Cortex of kidney (tissue), 1 donor: ENCODE results near the gene ENTPD6.
"Not testable (repeated sequence)": the region's sequence is repeated elsewhere in the genome, so short reads cannot be mapped to it uniquely, and the experiment has no call there.

Experiments
- DNase-seq: peaks from one replicate; lab custom pipeline; 2025; lab: John Stamatoyannopoulos, UW

ENTPD6 gene

DNA sequence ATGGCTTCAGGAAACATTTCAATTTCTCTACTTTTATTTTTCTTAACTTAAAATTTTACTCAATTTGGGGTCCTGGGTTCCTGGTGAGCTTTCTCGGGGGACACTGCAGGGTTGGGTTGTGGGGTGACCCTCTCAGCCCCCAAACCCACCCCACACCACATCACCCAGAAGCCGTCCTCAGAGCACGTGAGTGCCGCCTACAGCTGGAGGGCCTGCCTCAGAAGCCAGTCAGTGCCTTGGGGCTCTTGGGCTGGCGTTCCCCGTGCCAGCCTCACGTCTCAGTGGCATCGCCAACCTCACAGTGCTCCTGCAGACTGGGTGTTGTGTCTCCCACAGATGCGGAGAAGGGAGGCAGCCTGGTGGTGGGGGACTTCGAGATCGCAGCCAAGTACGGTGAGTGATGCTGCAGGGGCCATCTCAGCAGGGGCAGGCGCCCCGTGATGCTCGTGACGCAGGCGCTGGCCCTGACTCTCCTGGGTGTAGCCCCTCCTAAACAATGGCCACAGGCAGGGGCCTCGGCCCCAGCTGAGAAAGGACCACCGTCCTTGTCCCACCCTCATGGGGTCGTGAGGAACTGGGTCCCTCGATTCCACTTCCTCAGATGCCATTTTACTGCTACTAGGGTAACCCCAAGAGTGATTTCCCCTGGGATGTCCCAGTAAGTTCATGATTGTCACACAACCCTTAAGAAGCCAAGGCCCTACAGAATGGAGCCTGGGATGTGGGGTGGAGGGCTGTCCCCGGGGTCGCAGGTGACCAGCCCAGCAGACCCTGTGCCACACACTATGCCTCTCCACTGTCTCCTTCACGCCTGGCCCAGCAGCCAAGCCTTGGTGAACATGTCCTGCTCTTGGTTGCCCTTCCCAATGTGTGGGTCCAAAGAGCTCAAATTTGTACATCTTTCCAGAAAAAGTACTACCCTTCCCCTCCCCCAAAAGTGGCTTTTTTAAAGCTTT, 28.5 kb downstream of the ENTPD6 start:
- DNase-seq, result no peak

- DNase-seq, result no peak
These were observed 29.4 kb downstream of the ENTPD6 start for GRCh38 chr20:25224941-25225340.

DNA sequence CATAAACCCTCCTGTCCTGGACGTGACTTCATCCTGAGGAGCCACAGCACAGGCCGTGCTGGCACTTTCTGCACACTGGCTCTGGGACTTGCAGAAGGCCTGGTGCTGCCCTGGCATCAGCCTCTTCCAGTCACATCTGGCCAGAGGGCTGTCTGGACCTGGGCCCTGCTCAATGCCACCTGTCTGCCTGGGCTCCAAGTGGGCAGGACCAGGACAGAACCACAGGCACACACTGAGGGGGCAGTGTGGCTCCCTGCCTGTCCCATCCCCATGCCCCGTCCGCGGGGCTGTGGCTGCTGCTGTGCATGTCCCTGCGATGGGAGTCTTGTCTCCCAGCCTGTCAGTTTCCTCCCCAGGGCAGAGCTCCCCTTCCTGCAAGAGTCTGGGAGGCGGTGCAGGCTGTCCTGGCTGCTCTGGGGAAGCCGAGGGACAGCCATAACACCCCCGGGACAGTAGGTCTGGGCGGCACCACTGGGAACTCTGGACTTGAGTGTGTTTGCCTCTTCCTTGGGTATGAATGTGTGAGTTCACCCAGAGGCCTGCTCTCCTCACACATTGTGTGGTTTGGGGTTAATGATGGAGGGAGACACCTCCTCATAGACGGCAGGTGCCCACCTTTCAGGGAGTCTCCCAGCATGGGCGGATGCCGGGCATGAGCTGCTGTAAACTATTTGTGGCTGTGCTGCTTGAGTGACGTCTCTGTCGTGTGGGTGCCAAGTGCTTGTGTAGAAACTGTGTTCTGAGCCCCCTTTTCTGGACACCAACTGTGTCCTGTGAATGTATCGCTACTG, 30.3 kb downstream of the ENTPD6 start:
- no peak for DNase-seq

DNA sequence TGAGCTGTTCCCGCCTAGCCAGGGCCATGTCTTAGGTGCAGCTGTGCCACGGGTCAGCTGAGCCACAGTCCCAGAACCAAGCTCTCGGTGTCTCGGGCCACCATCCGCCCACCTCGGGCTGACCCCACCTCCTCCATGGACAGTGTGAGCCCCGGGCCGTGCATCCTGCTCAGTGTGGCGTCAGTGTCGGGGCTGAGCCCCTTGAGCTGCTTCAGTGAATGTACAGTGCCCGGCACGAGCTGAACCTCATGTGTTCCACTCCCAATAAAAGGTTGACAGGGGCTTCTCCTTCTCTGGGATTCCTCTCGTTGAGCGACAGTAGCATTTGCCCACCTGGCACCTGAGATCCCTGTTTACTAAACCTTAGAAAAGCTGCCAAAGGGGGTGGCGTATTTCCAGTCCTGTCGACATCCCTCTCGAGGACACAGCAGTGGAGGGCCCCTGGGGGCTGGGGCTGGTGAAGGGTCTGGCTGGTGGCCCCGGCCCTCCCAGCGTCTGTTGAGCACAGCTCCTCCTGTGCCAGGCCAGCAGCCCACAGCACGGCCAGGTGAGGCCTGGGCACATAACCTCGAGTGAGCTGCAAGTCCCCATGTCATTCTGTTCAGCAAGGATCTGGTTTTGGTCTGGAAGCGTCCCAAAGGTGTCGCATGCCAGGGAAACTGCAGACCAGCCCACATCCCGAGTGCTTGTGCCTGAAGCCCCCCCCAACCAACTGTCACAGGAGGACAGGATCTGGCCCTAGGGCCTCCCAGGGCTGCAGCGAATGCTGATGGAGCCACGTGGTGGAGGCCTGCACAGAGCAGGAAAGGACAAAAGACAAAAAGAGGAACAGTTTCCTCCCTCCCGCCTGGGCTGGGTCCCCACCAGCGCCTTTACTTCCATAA, 31.2 kb downstream of the ENTPD6 start:
- DNase-seq, result no peak

DNA sequence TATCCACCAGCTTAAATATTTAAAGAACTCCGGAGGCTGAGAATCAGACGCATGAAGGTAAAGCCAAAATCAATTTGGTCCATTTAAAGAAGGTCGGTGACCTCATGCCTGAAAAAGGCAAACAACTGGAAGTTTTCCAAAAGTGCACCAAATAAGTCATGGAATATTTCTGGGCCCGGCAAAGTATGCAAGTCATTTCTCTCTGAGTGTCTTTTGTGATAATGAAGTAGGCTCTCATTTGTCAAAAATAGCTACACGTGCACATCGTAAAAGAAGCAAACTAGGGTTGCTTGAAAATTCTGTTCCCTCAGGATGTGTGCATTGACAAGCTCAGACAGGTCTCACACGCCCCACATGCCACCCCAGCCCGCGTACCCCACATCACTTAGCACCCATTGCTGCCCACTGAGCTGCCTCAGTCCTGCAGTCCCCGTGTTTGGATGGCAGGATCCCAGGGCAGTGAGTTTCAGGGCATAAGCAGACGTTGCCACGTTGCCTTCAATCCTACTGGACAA, 31.9 kb downstream of the ENTPD6 start:
- DNase-seq, result no peak

DNA sequence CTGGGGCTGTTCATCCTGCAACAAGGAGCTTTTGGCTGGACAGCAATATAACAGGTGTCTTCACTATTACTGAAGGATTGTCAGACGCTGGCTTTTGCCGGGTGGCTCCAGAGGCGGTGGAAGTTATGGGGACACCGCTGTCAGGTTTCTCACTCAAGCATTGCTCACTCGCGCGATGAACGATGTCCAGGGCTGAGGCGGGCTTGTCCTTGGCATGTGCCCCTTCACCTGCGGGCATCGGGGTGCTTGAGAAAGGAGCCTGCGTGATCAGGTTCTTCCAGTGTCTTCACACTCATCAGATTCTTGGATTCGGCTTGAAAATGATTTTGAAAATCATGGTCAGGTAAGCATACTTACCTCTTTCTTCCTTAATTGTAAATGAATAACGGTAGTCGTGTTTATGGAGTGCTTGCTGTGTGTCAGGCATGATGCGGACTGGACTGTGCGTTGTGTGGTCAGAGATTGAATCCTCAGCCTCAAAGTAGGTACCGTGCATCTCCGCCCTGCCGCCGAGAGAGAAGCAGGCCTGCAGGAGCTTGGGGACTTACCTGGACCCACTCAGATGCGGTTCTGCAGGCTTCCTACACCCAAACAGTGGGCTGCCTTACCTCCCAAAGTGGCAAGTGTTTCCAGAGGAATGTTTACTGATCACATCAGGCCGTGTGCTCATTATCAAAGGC, 34.1 kb downstream of the ENTPD6 start:
- DNase-seq, result no peak

GRCh38 chr20:25230166-25230831, 34.8 kb downstream of the ENTPD6 start:
- DNase-seq, result no peak

GRCh38 chr20:25233016-25233772, 37.7 kb downstream of the ENTPD6 start:
- DNase-seq, result no peak

DNA sequence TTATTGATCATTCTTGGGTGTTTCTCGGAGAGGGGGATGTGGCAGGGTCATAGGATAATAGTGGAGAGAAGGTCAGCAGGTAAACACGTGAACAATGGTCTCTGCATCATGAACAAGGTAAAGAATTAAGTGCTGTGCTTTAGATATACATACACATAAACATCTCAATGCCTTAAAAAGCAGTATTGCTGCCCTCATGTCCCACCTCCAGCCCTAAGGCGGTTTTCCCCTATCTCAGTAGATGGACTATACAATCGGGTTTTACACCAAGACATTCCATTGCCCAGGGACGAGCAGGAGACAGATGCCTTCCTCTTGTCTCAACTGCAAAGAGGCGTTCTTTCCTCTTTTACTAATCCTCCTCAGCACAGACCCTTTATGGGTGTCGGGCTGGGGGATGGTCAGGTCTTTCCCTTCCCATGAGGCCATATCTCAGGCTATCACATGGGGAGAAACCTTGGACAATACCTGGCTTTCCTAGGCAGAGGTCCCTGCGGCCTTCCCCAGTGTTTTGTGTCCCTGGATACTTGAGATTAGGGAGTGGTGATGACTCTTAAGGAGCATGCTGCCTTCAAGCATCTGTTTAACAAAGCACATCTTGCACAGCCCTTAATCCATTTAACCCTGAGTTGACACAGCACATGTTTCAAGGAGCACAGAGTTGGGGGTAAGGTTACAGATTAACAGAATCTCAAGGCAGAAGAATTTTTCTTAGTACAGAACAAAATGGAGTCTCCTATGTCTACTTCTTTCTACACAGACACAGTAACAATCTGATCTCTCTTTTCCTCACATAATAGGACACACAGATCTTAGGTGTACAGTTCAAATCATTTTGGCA, 38.7 kb downstream of the ENTPD6 start:
- not testable (repeated sequence) for DNase-seq

GRCh38 chr20:25236450-25237304, 41.2 kb downstream of the ENTPD6 start:
- no peak for DNase-seq

GRCh38 chr20:25237610-25238318, 42.3 kb downstream of the ENTPD6 start:
- DNase-seq, result no peak

GRCh38 chr20:25238319-25239037, 43.0 kb downstream of the ENTPD6 start:
- DNase-seq, result no peak

DNA sequence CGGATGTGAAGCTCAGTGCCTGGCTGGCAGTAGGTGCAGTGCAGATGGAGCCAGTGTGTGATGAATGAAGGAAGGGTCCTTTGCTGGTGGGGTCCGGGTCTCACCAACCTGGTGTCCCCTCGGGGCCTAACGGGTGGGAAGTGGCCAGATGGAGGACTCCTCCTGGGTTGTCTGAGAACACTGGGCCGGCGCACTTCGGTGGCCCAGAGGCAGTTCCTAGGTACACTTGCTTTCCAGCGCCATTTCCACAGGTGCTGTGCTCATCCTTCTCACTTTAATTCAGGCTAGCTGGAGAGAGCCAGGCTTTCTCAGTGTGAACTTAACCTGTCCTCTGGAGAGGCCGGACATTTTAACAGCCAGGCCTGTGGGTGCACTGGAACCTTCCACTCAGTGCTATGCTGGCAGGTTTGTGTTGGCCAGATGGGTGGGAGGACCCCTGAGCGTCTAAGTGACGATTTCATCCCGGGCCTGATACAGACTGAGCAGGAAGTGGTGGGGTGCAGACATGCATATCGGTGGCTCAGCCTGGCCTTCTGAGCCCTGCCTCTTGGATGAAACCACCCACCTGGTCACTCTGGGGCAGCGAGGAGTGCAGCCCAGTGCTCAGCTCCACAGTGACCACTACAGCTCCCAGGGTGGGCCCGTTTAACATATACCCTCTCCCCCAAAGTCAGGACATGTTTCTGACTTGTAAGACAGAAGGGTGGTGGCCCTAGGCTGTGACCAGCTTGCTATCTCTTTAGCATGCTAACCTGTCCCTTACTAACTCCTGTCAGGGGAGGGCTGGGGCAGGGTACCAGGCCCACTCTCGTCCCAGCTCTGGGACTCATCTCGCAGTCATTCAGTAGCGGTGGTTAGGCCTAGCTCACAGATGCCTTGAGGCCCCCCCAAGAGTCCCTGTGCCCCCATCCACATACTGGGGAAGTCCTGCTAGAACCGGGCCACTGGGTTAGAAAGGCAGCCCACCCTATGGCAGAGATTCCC, 44.2 kb downstream of the ENTPD6 start:
- no peak for DNase-seq

DNA sequence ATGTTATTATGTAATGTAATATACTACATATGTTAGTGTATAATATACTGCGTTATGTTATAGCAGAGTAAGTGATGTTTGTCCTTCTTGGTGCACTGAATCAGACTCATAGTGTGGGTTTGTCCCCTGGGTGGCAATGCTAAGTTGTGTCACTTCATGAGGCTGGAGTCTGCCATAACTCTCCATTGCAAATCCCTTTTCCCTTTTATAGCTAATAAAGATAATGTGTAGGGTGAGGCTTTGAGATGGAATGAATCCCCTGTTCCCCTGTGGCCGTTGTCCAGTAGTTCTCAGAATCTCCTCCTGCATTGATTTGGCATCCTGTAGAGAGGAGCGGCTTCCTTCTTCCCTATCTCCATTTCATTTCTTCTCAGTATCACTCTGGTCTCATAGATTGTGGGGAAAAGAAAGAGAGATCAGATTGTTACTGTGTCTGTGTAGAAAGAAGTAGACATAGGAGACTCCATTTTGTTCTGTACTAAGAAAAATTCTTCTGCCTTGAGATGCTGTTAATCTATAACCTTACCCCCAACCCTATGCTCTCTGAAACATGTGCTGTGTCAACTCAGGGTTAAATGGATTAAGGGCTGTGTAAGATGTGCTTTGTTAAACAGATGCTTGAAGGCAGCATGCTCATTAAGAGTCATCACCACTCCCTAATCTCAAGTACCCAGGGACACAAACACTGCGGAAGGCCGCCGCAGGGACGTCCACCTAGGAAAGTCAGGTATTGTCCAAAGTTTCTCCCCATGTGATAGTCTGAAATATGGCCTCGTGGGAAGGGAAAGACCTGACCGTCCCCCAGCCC, 45.5 kb downstream of the ENTPD6 start:
- not testable (repeated sequence) for DNase-seq

DNA sequence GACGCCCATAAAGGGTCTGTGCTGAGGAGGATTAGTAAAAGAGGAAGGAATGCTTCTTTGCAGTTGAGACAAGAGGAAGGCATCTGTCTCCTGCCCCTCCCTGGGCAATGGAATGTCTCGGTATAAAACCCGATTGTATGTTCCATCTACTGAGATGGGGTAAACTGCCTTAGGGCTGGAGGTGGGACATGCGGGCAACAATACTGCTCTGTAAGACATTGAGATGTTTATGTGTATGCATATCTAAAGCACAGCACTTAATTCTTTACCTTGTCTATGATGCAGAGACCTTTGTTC, 46.1 kb downstream of the ENTPD6 start:
- not testable (repeated sequence) for DNase-seq
